WTC11 (cell line): ENCODE data around the gene SUPT5H. TPM values are rescaled to one million over a fixed set of nuclear protein-coding genes. Genes with fewer than 3 reads are reported as not detected.
A peak's percentile ranks its signal among the peaks of the same experiment; 100 is the strongest.

Source experiments
- ATAC-seq: fragments of 200-7000 bp; cut with Tn5 transposase; 2 replicates; pipeline ENCODE4 v1.10.0; 2021; ENCODE audit warnings: mild to moderate bottlenecking, moderate library complexity
- CTCF ChIA-PET: fragments of 300-600 bp; sonication (Branson Sonifier 250); formaldehyde crosslinking; loops from one replicate; lab custom pipeline; 2021; ENCODE audit warnings: antibody characterized with exemption; lab: Charles Lee
- POLR2A ChIA-PET: fragments of 350-600 bp; sonication (Branson Sonifier 250); formaldehyde crosslinking; loops from one replicate; lab custom pipeline; 2021; ENCODE audit warnings: antibody characterized with exemption; lab: Charles Lee
- DNase-seq: peaks from one replicate; pipeline ENCODE4 v3.0.0; 2021; ENCODE audit warnings: low spot score
- H3K27ac Mint-ChIP-seq: 2 replicates; pipeline ENCODE4 v1.8.0; 2021; ENCODE audit warnings: mixed read lengths
- H3K27me3 Mint-ChIP-seq: 2 replicates; pipeline ENCODE4 v1.8.0; 2021; ENCODE audit warnings: low read depth, mild to moderate bottlenecking, moderate library complexity, mixed read lengths
- H3K36me3 Mint-ChIP-seq: 2 replicates; pipeline ENCODE4 v1.8.0; 2021; ENCODE audit warnings: mixed read lengths
- H3K4me1 Mint-ChIP-seq: 2 replicates; pipeline ENCODE4 v1.8.0; 2022; ENCODE audit warnings: mixed read lengths
- H3K4me3 Mint-ChIP-seq: 2 replicates; pipeline ENCODE4 v1.8.0; 2021; ENCODE audit warnings: mild to moderate bottlenecking, moderate library complexity, mixed read lengths
- H3K9me3 Mint-ChIP-seq: 2 replicates; pipeline ENCODE4 v1.8.0; 2021; ENCODE audit warnings: mixed read lengths
- AR ChIP-seq: fragments of 250-450 bp; sonication (Bioruptor Pico); IDR thresholded peaks from 2 replicates; pipeline ENCODE4 v1.9.0; 2021; ENCODE audit warnings: mild to moderate bottlenecking
- ATF1 ChIP-seq: sonication (generic); formaldehyde crosslinking; IDR thresholded peaks from 2 replicates; pipeline ENCODE4 v1.8.1; 2023; ENCODE audit warnings: mild to moderate bottlenecking, moderate library complexity, missing genetic modification reagents
- CREB1 ChIP-seq: sonication (generic); formaldehyde crosslinking; IDR thresholded peaks from 2 replicates; pipeline ENCODE4 v1.8.0; 2023; ENCODE audit warnings: mild to moderate bottlenecking, missing genetic modification reagents
- CTCF ChIP-seq: fragments of 200-600 bp; IDR thresholded peaks from 2 replicates; pipeline ENCODE4 v1.8.0; 2022; ENCODE audit warnings: antibody characterized with exemption
- E2F5 ChIP-seq: sonication (generic); formaldehyde crosslinking; IDR thresholded peaks from 2 replicates; pipeline ENCODE4 v1.8.1; 2022; ENCODE audit warnings: mild to moderate bottlenecking, moderate library complexity, missing genetic modification reagents
- HMGXB4 ChIP-seq: sonication (generic); formaldehyde crosslinking; IDR thresholded peaks from 2 replicates; pipeline ENCODE4 v1.8.1; 2023; ENCODE audit warnings: mild to moderate bottlenecking, moderate library complexity, missing genetic modification reagents
- IRF2 ChIP-seq: sonication (generic); formaldehyde crosslinking; IDR thresholded peaks from 2 replicates; pipeline ENCODE4 v1.8.0; 2022; ENCODE audit warnings: low read depth, missing genetic modification reagents, borderline replicate concordance
- JUN ChIP-seq: sonication (generic); formaldehyde crosslinking; IDR thresholded peaks from 2 replicates; pipeline ENCODE4 v1.8.0; 2023; ENCODE audit warnings: mild to moderate bottlenecking, missing genetic modification reagents
- NFE2L1 ChIP-seq: sonication (generic); formaldehyde crosslinking; IDR thresholded peaks from 2 replicates; pipeline ENCODE4 v1.8.1; 2023; ENCODE audit warnings: missing genetic modification reagents
- OVOL2 ChIP-seq: fragments of 250-450 bp; sonication (Bioruptor Pico); IDR thresholded peaks from 2 replicates; pipeline ENCODE4 v1.9.0; 2021; ENCODE audit warnings: mild to moderate bottlenecking, borderline replicate concordance
- RORB ChIP-seq: fragments of 250-450 bp; sonication (Bioruptor Pico); IDR thresholded peaks from 2 replicates; pipeline ENCODE4 v1.9.0; 2021; ENCODE audit warnings: mild to moderate bottlenecking
- TEAD1 ChIP-seq: sonication (generic); formaldehyde crosslinking; IDR thresholded peaks from 2 replicates; pipeline ENCODE4 v1.8.0; 2022; ENCODE audit warnings: mild to moderate bottlenecking, missing genetic modification reagents
- ZNF263 ChIP-seq: sonication (generic); formaldehyde crosslinking; IDR thresholded peaks from 2 replicates; pipeline ENCODE4 v1.8.1; 2022; ENCODE audit warnings: low read depth, mild to moderate bottlenecking, moderate library complexity, missing genetic modification reagents
- ZNF423 ChIP-seq: fragments of 250-450 bp; sonication (Bioruptor Pico); IDR thresholded peaks from 2 replicates; pipeline ENCODE4 v2.1.2; 2022; ENCODE audit warnings: mild to moderate bottlenecking, moderate library complexity
- ZNF671 ChIP-seq: fragments of 250-450 bp; sonication (Bioruptor Pico); IDR thresholded peaks from 2 replicates; pipeline ENCODE4 v1.8.0; 2021; ENCODE audit warnings: mild to moderate bottlenecking
- total RNA-seq: library from RNA; stranded (reverse); gene quantifications from 3 replicates; pipeline ENCODE4 v1.2.3, GENCODE V29; 2021

Gene SUPT5H
- total RNA-seq, 1 experiment from 2014 or later = 135 TPM

- TF ChIP-seq E2F5 (CRISPR knock-in tag) (0 out of 2 replicates have a peak, but pooled peaks have one; percentile 60), TEAD1 (CRISPR knock-in tag) (0 out of 2 replicates have a peak, but pooled peaks have one; percentile 21), ZNF423 (CRISPR knock-in tag) (peak; percentile 10; the same call in 1 of the 2 replicates), AR (CRISPR knock-in tag) (no peak), HMGXB4 (CRISPR knock-in tag) (peak; percentile 71; the same call in 1 of the 2 replicates)
Measured at GRCh38 chr19:39498798-39499642, 53.6 kb downstream of the SUPT5H start, which contains the start of gene DLL3 (continued).

- DNase-seq (no peak), ATAC-seq (no peak)
- ChIA-PET POLR2A (interaction anchor here (0.6 to 1.0 kb wide), 2 partner anchors 11 to 64 kb away, joined by 3 to 4 read pairs; partner anchors contain the start of gene RPS16), CTCF (interaction anchor here (0.9 to 1.3 kb wide), 4 partner anchors 15 to 32 kb away, joined by 3 to 4 read pairs (median 4); partner anchors contain the start of genes EID2B, SELENOV and TIMM50)
- H3K27ac Mint-ChIP-seq = no peak overlapping the region
- peaks cover 67% of the 10 kb centered on the region for H3K27me3 Mint-ChIP-seq
- H3K36me3 Mint-ChIP-seq = peaks cover 13% of the 10 kb centered on the region
- TF ChIP-seq ZNF671 = no peak
- peaks cover 26% of the 10 kb centered on the region for H3K4me1 Mint-ChIP-seq
- H3K9me3 Mint-ChIP-seq = no peaks in the 10 kb centered on the region
- H3K4me3 Mint-ChIP-seq = peak overlapping the region; percentile 73
Measured at GRCh38 chr19:39499932-39500331, 54.5 kb downstream of the SUPT5H start.

GRCh38 chr19:39500543-39500942 is 55.2 kb downstream of the SUPT5H start:
- ChIA-PET POLR2A (interaction anchor here (0.7 to 1.0 kb wide), 2 partner anchors 20 to 65 kb away, joined by 3 to 6 read pairs; partner anchors contain the start of genes RPS16 and TIMM50), CTCF (interaction anchor here (0.9 to 1.2 kb wide), 2 partner anchors 15 to 26 kb away, joined by 4 read pairs; partner anchors contain the start of gene SELENOV)
- no peak for DNase-seq
- ATAC-seq = no peak
- H3K27ac Mint-ChIP-seq = no peak overlapping the region
- H3K4me3 Mint-ChIP-seq = peak overlapping the region; percentile 35
- H3K27me3 Mint-ChIP-seq = peaks cover 74% of the 10 kb centered on the region
- H3K4me1 Mint-ChIP-seq = peaks cover 26% of the 10 kb centered on the region
- peaks cover 13% of the 10 kb centered on the region for H3K36me3 Mint-ChIP-seq
- TF ChIP-seq OVOL2 (CRISPR knock-in tag) (no peak), CREB1 (no peak), JUN (CRISPR knock-in tag) (no peak), IRF2 (CRISPR knock-in tag) (no peak), ZNF263 (CRISPR knock-in tag) (no peak), ATF1 (CRISPR knock-in tag) (no peak), RORB (no peak), NFE2L1 (CRISPR knock-in tag) (no peak), CTCF (no peak)
- H3K9me3 Mint-ChIP-seq = no peaks in the 10 kb centered on the region
